A172 (cell line): ENCODE data around the gene SKI. TPM values are rescaled to one million over a fixed set of nuclear protein-coding genes. Genes with fewer than 3 reads are reported as not detected.

Source experiments
- DNase-seq: peaks from one replicate; pipeline ENCODE4 v3.0.0-alpha.2; 2015; ENCODE audit warnings: low spot score
- total RNA-seq: library from RNA; depleted of rRNA; stranded (reverse); fragments of >200 nt; shearing (Covaris generic); gene quantifications from 2 replicates; pipeline ENCODE4 v1.2.3, GENCODE V29; 2014

The SKI gene
- total RNA-seq, 1 experiment from 2014 or later, result 14.8 TPM

DNA sequence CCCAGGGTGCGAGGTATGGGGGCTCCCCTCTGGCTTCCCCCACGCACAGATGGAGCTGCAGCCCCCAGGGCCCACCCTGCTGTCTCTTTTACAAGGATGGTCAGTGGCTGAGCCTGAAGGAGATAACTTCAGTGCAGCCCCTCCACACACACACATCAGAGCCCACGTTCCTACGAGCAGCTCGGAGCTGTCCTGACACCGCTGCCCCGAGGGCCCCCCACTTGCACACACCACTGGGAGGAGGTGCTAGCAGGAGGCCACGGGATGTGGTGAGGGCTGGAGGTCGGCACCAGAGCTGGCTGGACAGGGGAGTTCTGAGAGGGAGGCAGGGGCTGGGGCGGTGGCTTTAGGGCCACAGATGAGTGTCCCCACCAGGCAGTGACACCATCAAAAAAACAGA lies 109.4 kb downstream of the SKI start:
- DNase-seq, result no peak

GRCh38 chr1:2339206-2340085 lies 111.3 kb downstream of the SKI start:
- no peak for DNase-seq

- DNase-seq, result no peak
Measured at GRCh38 chr1:2340086-2340917, 112.2 kb downstream of the SKI start.

GRCh38 chr1:2340918-2341254 lies 112.8 kb downstream of the SKI start:
- DNase-seq, result no peak

DNA sequence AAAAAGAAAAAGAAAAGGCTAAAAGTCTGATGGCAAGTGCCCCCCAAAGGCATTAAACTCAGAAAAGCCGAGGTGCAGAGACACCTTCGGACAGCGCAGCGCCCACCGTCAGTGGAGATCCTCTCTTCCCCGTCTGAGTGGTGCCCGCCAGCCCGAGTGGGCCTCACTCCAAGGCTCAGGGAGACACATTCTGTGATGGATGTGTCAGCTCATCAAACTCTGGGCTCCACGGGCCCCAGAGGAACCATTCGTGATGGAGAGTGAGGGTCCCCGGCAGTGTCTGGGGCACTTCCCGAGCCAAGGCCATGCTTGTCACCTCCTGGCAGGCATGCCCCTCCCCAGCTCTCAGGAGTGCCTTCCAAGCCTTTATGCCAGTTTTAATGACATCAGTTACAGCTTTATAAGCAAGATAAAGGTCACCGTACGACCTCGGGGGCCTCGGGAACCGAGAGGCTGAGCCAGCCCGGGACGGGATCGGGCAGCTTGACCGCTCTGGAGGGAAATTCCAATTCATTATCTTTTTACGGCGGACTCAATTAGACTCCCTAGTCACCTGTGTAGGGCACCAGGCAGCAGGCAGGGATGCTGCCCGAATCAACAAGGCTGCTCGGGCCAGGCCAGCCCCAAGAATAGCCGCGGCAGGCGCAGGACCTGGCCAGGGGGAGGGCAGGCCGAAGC lies 113.7 kb downstream of the SKI start:
- no peak for DNase-seq

- DNase-seq, result no peak
Measured at GRCh38 chr1:2342384-2343022, 114.4 kb downstream of the SKI start.

DNA sequence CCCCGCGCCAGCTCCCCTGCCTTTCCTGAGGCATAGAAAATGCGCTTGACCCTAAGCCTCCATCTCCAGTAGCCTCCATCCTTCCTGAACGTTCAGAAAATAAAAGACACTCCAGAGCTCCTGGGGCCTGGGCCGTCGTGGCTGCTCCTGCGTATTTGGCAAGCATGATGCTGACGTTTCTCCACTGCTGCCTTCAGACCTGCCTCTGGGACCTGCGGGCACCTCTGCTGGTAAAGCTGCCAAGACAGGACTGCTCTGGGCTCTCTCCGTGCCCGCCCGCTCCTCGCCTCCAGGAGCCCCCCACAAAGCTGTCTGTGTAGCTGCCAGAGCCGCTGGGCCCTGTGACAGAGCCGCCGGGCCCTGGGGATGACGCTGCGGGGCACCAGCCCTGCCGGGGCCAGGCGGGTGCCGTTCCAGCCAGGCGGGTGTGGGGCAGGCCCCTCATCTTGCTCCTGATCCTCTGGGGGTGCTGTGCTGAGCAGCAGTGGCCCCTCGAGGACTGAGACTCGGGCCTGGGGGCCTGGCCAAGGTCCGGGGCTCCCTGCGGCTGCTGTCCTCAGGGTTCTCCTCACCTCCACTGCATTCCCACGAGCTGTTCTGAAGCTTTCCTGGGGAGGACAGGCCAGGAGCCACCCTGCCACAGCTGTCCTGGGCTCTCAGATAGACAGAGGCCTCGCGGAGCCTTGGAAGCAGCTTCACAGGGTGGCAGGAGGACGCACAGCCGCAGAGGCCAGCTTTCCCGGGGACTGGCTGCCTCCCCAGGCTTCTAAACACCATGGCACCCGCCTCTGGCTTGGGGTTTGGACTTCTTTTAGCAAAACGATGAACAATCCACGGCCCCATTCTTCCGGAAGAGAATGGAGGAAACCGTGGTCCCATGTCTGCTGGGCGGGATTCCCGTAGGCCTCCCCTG lies 115.2 kb downstream of the SKI start:
- no peak for DNase-seq

DNA sequence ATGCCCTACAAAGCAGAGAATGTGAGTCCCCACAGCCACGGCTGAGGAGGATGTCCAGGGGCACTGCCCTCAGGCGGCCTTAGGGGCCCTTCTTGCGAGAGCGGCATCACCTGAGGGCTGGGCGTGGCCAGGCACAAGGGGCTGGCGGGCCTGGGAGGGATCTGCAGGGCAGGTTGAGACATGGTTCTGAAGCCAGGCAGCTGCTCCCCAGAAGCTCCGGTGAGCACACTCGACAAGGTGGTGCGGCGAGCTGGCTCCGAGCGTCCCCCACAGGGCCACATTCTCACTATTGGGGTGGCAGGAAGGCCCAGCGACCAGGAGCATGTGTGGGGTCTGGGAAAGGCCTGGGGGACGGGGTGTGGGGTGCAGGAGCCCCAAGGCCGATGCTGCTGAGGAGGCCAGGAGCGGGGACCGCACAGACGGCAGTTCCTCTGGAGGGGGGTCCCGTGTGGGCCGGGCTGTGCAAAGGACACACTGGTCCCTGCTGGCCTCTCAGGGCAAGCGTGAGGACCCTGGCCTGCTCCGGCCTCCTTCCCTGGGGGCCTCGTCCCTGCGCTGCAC lies 116.1 kb downstream of the SKI start:
- no peak for DNase-seq

DNA sequence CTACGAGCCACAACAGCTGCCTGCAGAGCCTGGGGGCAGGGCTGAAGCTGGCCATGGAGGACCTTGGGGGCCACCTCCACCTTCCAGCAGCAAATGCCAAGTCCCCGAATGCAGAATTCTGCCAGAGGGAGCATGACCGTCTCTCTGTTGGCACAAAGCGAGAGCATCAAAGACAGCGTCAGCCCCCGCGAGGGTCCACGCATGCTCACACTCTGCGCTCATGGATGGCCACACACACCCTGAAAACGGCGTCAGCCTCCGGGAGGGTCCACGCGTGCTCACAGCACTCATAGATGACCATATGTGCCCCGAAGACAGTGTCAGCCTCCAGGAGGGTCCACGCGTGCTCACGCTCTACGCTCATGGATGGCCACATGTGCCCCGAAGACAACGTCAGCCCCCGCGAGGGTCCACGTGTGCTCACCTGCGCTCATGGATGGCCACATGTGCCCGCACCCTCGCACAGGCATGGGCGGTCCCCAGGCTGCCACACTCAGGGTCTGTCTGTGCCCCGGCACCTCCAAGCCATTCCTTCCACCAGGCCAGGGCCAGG lies 116.7 kb downstream of the SKI start:
- DNase-seq, result no peak

DNA sequence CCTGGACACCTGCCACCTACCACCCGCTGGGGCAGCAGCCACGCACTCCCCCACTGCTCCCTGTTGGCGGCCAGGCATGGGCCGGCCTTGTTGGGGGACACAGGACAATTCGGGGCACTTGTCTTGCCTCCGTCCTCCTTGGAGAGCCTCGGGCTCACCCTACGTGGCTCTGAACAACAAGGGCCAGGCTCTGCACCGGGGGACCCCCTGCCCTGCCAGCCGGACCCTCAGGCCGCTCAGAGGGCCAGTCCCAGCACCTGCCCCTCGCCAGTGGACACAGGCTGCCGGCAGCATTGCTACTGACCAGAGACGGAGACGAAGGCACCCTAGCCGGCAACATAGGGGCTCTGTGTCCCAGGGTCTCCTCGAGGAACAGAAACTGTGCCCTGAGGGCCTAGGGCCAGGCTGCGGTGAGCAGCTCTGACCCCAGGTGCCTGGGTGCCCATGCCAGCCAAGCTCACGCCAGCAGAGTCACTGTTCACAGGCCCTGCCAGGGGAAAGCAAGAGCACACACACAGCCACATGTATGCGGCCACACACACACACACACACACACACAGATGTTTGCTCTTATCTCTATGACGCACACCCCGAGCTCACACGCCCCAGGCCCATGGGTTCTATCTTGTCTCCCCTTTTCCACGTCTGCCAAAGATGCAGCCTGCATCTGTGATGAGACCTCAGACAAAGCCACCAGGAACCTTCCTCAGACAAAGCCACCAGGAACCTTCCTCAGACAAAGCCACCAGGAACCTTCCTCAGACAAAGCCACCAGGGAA lies 117.4 kb downstream of the SKI start:
- DNase-seq, result no peak

GRCh38 chr1:2346691-2347408 lies 118.7 kb downstream of the SKI start:
- no peak for DNase-seq

GRCh38 chr1:2347409-2347785 lies 119.3 kb downstream of the SKI start:
- no peak for DNase-seq

- DNase-seq, result no peak
Measured at GRCh38 chr1:2347896-2348295, 119.8 kb downstream of the SKI start.

DNA sequence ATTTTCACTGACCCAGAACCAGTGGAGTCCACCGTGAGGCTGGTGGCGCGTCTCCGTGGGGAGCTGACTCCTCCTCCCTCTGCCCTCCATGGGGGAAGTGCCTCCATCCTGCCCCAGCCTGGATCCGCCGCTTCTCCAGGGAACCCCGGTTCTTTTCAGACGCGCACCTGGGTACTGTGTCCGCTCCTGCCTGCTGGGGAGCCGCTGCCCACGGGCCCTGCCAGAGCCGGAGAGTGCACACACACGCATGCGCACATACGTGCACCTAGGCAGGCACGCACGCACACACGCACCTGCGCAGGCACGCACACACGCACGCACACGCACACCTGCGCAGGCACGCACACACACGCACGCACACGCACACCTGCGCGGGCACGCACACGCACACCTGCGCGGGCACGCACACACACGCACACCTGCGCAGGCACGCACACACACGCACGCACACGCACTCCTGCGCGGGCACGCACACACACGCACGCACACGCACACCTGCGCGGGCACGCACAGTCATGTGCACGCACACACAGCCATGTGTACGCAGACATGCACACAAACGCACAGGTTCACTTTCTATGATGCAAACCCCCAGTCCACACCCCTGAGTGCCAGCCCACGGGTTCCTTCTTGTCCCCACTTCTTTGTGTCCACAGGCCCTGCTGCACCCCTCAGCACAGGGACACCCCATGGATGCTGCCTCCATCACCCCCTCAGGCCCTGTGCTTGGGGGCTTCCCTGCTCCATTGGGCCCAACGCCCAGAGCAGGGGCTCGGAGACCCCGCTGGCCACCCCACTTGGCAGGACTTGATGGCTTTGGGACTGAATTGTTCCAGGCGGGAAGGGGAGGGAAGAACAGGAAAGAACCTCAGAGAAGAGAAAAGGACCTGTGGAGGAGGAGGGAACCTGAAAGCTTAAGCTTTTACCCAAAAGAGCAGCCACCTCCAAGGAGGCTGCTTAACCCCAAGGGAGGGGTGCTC lies 120.5 kb downstream of the SKI start:
- no peak for DNase-seq

DNA sequence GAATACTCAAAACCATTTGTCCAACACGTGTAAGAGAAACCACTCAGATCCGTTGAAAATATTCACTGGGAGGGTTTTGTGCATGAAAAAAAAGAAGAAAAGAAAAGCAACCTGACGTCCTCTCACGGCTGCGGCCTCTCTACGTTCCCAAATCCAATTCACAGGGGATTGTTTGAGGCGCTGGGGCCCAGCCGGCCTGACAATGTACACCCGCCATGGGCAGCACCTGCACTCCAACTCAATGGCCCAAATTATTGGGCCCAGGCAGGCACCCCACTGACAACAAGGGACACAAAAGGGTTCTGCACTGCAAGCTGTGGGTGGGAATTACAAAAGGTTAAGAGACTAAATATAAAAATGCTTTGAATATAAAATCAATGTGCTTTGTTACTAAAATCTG lies 121.7 kb downstream of the SKI start:
- DNase-seq, result no peak

DNA sequence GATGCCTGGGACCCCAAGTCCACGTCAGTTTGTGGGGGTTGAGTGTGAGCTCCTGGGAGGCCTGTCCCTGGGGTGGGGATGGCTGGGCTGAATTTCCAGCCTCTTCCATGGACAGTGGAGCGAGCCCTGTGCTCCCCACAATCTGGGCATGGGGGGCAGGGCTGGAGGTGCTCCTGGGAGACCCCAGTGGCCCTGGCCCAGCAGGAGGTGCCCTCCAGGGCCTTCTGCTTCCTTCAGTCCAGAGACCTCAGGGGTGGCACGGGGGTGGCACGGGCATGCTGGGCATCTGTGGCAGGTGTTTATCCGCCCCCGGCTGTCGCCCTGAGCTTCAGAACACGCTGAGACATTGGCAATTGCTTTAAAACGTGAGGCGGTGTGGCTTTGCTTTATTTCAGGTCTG lies 122.4 kb downstream of the SKI start:
- DNase-seq, result no peak

DNA sequence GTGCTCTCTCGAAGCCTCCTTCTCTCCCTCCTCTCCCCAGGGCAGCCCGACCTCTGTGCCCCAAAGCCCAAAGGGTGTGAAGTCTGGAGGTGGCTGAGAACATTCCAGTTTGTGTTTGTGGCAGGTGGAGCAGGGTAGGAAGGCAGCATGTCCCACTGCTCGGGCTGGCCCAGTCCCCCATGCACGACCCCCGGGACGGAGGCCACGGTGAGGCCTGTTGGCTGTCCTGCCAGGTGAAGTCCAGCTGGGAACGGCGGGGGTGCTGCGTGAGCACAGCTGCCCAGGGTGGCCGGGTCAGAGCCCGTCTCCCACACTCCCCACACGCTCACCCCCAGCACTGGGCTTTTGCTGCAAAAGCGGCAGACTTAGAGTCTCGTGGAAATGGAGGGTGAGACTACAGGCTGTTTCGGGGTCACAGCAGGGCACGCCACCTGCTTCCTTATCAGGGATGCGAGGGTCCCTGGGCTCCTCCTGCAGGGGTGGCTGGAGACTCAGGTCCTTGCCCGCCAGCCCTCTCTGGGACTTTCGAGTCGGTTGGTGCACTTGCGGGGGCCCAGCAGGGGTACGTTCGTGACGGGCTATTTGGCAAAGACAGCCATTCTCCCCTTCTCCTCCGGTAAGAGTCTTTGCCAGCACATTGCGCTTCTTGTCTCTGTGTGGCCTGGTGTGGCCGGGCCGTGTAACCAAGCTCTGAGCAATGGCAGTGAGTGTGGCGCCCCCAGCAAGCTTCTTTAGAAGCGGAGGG lies 123.0 kb downstream of the SKI start:
- DNase-seq, result no peak
